GM21360 (cell line): ENCODE data around the gene ACACA.

Experiments
- ATAC-seq: cut with Tn5 transposase; IDR thresholded peaks from one replicate; pipeline ENCODE4 v1.9.1; 2021; ENCODE audit warnings: mild to moderate bottlenecking, moderate library complexity; ENCODE audit not compliant: unreplicated experiment

The ACACA gene

GRCh38 chr17:37246085-37246484 is 160.6 kb downstream of the ACACA start:
- ATAC-seq = no peak

GRCh38 chr17:37240381-37240780 is 166.3 kb downstream of the ACACA start:
- no peak for ATAC-seq

GRCh38 chr17:37239690-37240334 is 166.8 kb downstream of the ACACA start:
- no peak for ATAC-seq

GRCh38 chr17:37234106-37234505 is 172.5 kb downstream of the ACACA start:
- no peak for ATAC-seq

- ATAC-seq = no peak
These were observed 173.6 kb downstream of the ACACA start for GRCh38 chr17:37233036-37233435.

- no peak for ATAC-seq
These were observed 174.7 kb downstream of the ACACA start for GRCh38 chr17:37231887-37232286.

GRCh38 chr17:37230633-37231032 is 176.0 kb downstream of the ACACA start:
- no peak for ATAC-seq

- ATAC-seq = no peak
These were observed 181.2 kb downstream of the ACACA start for GRCh38 chr17:37225465-37225864.

GRCh38 chr17:37221865-37222264 is 184.8 kb downstream of the ACACA start:
- no peak for ATAC-seq

- ATAC-seq = no peak
These were observed 186.1 kb downstream of the ACACA start for GRCh38 chr17:37220607-37220953.

GRCh38 chr17:37219876-37220606 is 186.6 kb downstream of the ACACA start:
- no peak for ATAC-seq

GRCh38 chr17:37218849-37219248 is 187.8 kb downstream of the ACACA start:
- no peak for ATAC-seq

GRCh38 chr17:37214416-37214815 is 192.2 kb downstream of the ACACA start:
- ATAC-seq = no peak

- ATAC-seq = no peak
These were observed 192.7 kb downstream of the ACACA start for GRCh38 chr17:37213927-37214326.

- no peak for ATAC-seq
These were observed 194.5 kb downstream of the ACACA start for GRCh38 chr17:37212179-37212578.

- ATAC-seq = no peak
These were observed 195.5 kb downstream of the ACACA start for GRCh38 chr17:37211136-37211535.

GRCh38 chr17:37207103-37207502 is 199.5 kb downstream of the ACACA start:
- ATAC-seq = no peak

- ATAC-seq = no peak
These were observed 200.3 kb downstream of the ACACA start for GRCh38 chr17:37206299-37206698.

- ATAC-seq = no peak
These were observed 206.1 kb downstream of the ACACA start for GRCh38 chr17:37200497-37200896.

- ATAC-seq = no peak
These were observed 209.3 kb downstream of the ACACA start for GRCh38 chr17:37197336-37197735.

- no peak for ATAC-seq
These were observed 212.4 kb downstream of the ACACA start for GRCh38 chr17:37194208-37194607.

GRCh38 chr17:37191219-37191618 is 215.4 kb downstream of the ACACA start:
- ATAC-seq = no peak

- ATAC-seq = no peak
These were observed 216.1 kb downstream of the ACACA start for GRCh38 chr17:37190493-37190892.
